Renal pelvis (tissue), 4 donors: Measurements from ENCODE around the gene C1QBP. TPM values are rescaled to one million over a fixed set of nuclear protein-coding genes. Genes with fewer than 3 reads are reported as not detected.
A peak's percentile ranks its signal among the peaks of the same experiment; 100 is the strongest.
"Not testable (repeated sequence)": the region's sequence is repeated elsewhere in the genome, so short reads cannot be mapped to it uniquely, and the experiment has no call there.

ENCODE experiments used
- DNase-seq: peaks from one replicate; pipeline ENCODE4 v3.0.0-alpha.2; 2013
- polyA plus RNA-seq, 3 donors: library from polyadenylated mRNA; unstranded; fragments of 120-200 nt; gene quantifications; one replicate each; pipeline ENCODE4 v1.2.1, GENCODE V29; 2013; ENCODE audit not compliant: insufficient read length in 3 of 3

Gene C1QBP
- polyA plus RNA-seq, 3 donors, result 135 to 161 (median 156) TPM

GRCh38 chr17:5443728-5444127, 4.8 kb upstream of the C1QBP start:
- no peak for DNase-seq

GRCh38 chr17:5439446-5439764, 450 bp upstream of the C1QBP start:
- no peak for DNase-seq

- no peak for DNase-seq
Observed at GRCh38 chr17:5437721-5438317, 1.1 kb downstream of the C1QBP start.

GRCh38 chr17:5435781-5436315, 3.1 kb downstream of the C1QBP start:
- not testable (repeated sequence) for DNase-seq

GRCh38 chr17:5434984-5435383, 4.0 kb downstream of the C1QBP start:
- DNase-seq, result no peak

GRCh38 chr17:5431949-5432556, 6.9 kb downstream of the C1QBP start:
- DNase-seq, result no peak

- not testable (repeated sequence) for DNase-seq
Observed at GRCh38 chr17:5431234-5431633, 7.7 kb downstream of the C1QBP start.

- DNase-seq, result no peak
Observed at GRCh38 chr17:5430413-5430999, 8.4 kb downstream of the C1QBP start.

GRCh38 chr17:5429191-5429887, 9.6 kb downstream of the C1QBP start:
- no peak for DNase-seq

- no peak for DNase-seq
Observed at GRCh38 chr17:5425826-5426225, 13.1 kb downstream of the C1QBP start.

GRCh38 chr17:5424909-5425308, 14.0 kb downstream of the C1QBP start:
- DNase-seq, result no peak

- DNase-seq, result no peak
Observed at GRCh38 chr17:5422505-5422904, 16.4 kb downstream of the C1QBP start.

GRCh38 chr17:5419959-5420653, 18.8 kb downstream of the C1QBP start, which contains the start of gene RPAIN:
Gene RPAIN, plus strand, starts transcription at chr17:5420182. Its CDS starts 29 bp downstream, at chr17:5420211.
- DNase-seq, result peak; percentile 90

GRCh38 chr17:5419356-5419958, 19.5 kb downstream of the C1QBP start, which contains the start of gene NUP88:
Gene NUP88, minus strand, starts transcription at chr17:5419662. Its CDS starts 12 bp downstream, at chr17:5419650.
- peak; percentile 99 for DNase-seq

- peak; percentile 72 for DNase-seq
Observed at GRCh38 chr17:5418858-5419355, 20.0 kb downstream of the C1QBP start.

GRCh38 chr17:5416901-5417300, 22.1 kb downstream of the C1QBP start:
- DNase-seq, result no peak

- no peak for DNase-seq
Observed at GRCh38 chr17:5413682-5414081, 25.3 kb downstream of the C1QBP start.

GRCh38 chr17:5410594-5411272, 28.2 kb downstream of the C1QBP start:
- DNase-seq, result no peak

GRCh38 chr17:5408186-5408585, 30.8 kb downstream of the C1QBP start:
- DNase-seq, result no peak

- no peak for DNase-seq
Observed at GRCh38 chr17:5405400-5405799, 33.6 kb downstream of the C1QBP start.

- no peak for DNase-seq
Observed at GRCh38 chr17:5399767-5400166, 39.2 kb downstream of the C1QBP start.
